ENCODE data around the gene TRIM50.
"Not testable (repeated sequence)": the region's sequence is repeated elsewhere in the genome, so short reads cannot be mapped to it uniquely, and the experiment has no call there.

TRIM50 gene

DNA sequence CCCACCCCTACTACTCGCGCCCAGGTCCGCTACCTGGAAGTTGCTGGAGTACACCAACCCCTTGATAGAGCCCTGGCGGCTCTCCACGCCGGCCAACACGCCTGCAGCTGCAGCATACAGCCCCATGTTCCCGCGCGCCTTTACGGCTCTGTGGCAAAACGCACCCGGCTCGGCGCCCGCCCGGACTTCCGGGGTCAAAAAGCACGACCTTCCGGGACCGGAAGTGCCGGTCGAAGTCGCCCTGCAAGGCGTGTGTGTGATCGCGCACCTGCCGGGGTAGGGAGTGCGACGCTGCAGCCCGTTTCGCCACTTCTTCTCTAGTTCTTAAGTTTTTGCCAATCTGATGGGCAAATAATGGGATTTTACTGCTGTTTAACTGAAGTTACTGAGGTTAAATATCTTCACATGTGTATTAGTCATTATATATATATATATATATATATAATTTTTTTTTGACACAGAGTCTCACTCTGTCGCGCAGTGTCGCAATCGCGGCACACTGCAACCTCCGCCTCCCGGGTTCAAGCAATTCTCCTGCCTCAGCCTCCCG, 19.1 kb downstream of the TRIM50 start, which contains the start of gene NSUN5:
Gene NSUN5 (minus strand): TSS at position 162 of the 550 bp plus-strand sequence. CDS start 36 bp downstream, at position 126.
- Histone ChIP-seq H3K4me1 (ENCODE audit: insufficient read depth, low read length, severe bottlenecking) (peaks cover 22% of the 10 kb centered on the region), H3K9ac (ENCODE audit: low read length) (peak within 1 kb of the TSS; percentile 79)

DNA sequence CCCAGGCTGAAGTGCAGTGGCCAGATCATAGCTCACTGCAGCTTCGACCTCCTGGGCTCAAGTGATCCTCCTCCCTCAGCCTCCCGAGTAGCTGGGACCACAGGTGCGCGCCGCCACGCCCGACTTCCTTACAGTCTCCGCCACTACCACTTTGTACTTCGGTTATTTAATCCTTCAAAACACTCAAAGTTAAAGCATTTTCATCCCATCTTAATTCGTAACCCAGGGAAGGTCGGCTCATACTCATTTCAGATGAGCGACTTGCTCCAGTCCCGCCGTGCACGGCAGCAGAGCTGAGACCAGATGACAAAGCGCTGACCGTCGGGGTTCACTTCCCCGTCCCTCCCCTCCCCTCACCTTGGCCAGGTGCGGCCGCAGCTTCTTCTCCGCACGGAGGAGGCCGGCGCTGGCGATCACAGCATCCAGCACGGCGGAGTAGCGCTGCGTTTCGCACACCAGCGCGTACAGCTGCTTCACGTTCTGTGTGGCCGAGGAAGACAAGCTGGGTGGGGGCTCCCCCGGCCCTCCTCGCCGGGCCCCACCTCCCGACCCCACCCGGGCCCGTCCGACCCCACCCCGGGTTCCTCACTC, 19.7 kb downstream of the TRIM50 start:
- Histone ChIP-seq H3K4me3 (ENCODE audit: low read depth, low read length, poor library complexity, severe bottlenecking) (peak overlapping the region; percentile 80), H3K9me2 (ENCODE audit: low read depth, low read length) (no peaks in the 10 kb centered on the region), H3K9me3 (ENCODE audit: low read length) (no peaks in the 10 kb centered on the region; the same call in 1 of the 2 replicates), H3F3A (ENCODE audit: insufficient read depth, low read length) (no peaks in the 10 kb centered on the region), H3K36me3 (ENCODE audit: insufficient read depth, low read length) (peaks cover 43% of the 10 kb centered on the region), H3K79me2 (ENCODE audit: insufficient read depth, low read length) (peaks cover 21% of the 10 kb centered on the region), H4K20me1 (ENCODE audit: insufficient read depth, low read length) (no peaks in the 10 kb centered on the region), H2AFZ (ENCODE audit: low read length) (no peak overlapping the region), H3K4me1 (ENCODE audit: insufficient read depth, low read length, severe bottlenecking) (peaks cover 22% of the 10 kb centered on the region), H3K27me3 (ENCODE audit: insufficient read depth, low read length) (no peaks in the 10 kb centered on the region), H3K9ac (ENCODE audit: low read length) (peak overlapping the region; percentile 79), H3K27ac (ENCODE audit: low read depth, low read length, poor library complexity, severe bottlenecking) (peak overlapping the region; percentile 41), H3K4me2 (ENCODE audit: low read length) (peak overlapping the region; percentile 89)
- TF ChIP-seq, protein P1, sequence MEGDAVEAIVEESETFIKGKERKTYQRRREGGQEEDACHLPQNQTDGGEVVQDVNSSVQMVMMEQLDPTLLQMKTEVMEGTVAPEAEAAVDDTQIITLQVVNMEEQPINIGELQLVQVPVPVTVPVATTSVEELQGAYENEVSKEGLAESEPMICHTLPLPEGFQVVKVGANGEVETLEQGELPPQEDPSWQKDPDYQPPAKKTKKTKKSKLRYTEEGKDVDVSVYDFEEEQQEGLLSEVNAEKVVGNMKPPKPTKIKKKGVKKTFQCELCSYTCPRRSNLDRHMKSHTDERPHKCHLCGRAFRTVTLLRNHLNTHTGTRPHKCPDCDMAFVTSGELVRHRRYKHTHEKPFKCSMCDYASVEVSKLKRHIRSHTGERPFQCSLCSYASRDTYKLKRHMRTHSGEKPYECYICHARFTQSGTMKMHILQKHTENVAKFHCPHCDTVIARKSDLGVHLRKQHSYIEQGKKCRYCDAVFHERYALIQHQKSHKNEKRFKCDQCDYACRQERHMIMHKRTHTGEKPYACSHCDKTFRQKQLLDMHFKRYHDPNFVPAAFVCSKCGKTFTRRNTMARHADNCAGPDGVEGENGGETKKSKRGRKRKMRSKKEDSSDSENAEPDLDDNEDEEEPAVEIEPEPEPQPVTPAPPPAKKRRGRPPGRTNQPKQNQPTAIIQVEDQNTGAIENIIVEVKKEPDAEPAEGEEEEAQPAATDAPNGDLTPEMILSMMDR (IDR thresholded peaks at IDR 0.05; ENCODE audit: low read length), result no peak
- TF ChIP-seq EZH2 (IDR thresholded peaks at IDR 0.05; ENCODE audit: borderline replicate concordance, low read length), result no peak

More for the DNA sequence above, 19.1 kb downstream of the TRIM50 start, which contains the start of gene NSUN5:
- Histone ChIP-seq H3K36me3 (ENCODE audit: insufficient read depth, low read length) (peaks cover 37% of the 10 kb centered on the region), H4K20me1 (ENCODE audit: insufficient read depth, low read length) (no peaks in the 10 kb centered on the region), H3K9me3 (ENCODE audit: low read length) (no peaks in the 10 kb centered on the region; the same call in 1 of the 2 replicates), H3K27me3 (ENCODE audit: insufficient read depth, low read length) (no peaks in the 10 kb centered on the region), H3K27ac (ENCODE audit: low read depth, low read length, poor library complexity, severe bottlenecking) (peak within 1 kb of the TSS; percentile 41), H3K4me3 (ENCODE audit: low read depth, low read length, poor library complexity, severe bottlenecking) (peak within 1 kb of the TSS; percentile 80), H3K79me2 (ENCODE audit: insufficient read depth, low read length) (peaks cover 21% of the 10 kb centered on the region), H2AFZ (ENCODE audit: low read length) (no peak within 1 kb of the TSS), H3K4me2 (ENCODE audit: low read length) (peak within 1 kb of the TSS; percentile 89), H3F3A (ENCODE audit: insufficient read depth, low read length) (no peaks in the 10 kb centered on the region), H3K9me2 (ENCODE audit: low read depth, low read length) (no peaks in the 10 kb centered on the region)
- TF ChIP-seq, protein P1 (IDR thresholded peaks at IDR 0.05; ENCODE audit: low read length), result no peak
- TF ChIP-seq EZH2 (IDR thresholded peaks at IDR 0.05; ENCODE audit: borderline replicate concordance, low read length), result no peak

DNA sequence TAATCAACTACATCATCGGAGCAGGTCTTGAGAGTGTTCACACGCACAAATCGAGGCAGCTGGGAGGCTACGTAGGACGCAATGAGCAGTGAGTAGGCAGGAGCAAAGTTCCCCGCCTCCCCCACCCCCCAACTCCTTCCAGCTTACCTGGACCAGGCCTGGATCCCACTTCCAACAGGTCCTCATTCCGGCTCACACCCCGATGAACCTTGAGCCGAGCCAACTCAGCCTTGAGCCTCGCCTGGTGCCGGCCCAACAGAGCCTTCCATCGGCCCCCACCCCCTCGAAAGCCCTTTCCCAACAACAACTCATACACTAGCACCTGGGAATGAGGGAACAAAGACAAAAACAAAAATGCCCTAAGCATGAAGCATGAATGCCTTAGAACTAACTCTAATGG, 20.4 kb downstream of the TRIM50 start:
- Histone ChIP-seq H3K4me3 (ENCODE audit: low read depth, low read length, poor library complexity, severe bottlenecking) (peak overlapping the region; percentile 80), H4K20me1 (ENCODE audit: insufficient read depth, low read length) (no peaks in the 10 kb centered on the region), H3K4me2 (ENCODE audit: low read length) (peak overlapping the region; percentile 89), H3K27ac (ENCODE audit: low read depth, low read length, poor library complexity, severe bottlenecking) (peak overlapping the region; percentile 41), H3K9me2 (ENCODE audit: low read depth, low read length) (no peaks in the 10 kb centered on the region), H3K4me1 (ENCODE audit: insufficient read depth, low read length, severe bottlenecking) (peaks cover 22% of the 10 kb centered on the region), H2AFZ (ENCODE audit: low read length) (no peak overlapping the region), H3K79me2 (ENCODE audit: insufficient read depth, low read length) (peaks cover 21% of the 10 kb centered on the region), H3K9me3 (ENCODE audit: low read length) (no peaks in the 10 kb centered on the region; the same call in 1 of the 2 replicates), H3F3A (ENCODE audit: insufficient read depth, low read length) (no peaks in the 10 kb centered on the region), H3K9ac (ENCODE audit: low read length) (peak overlapping the region; percentile 79), H3K27me3 (ENCODE audit: insufficient read depth, low read length) (no peaks in the 10 kb centered on the region), H3K36me3 (ENCODE audit: insufficient read depth, low read length) (peaks cover 48% of the 10 kb centered on the region)
- TF ChIP-seq, protein P1 (IDR thresholded peaks at IDR 0.05; ENCODE audit: low read length), result no peak
- no peak for TF ChIP-seq EZH2 (IDR thresholded peaks at IDR 0.05; ENCODE audit: borderline replicate concordance, low read length)

DNA sequence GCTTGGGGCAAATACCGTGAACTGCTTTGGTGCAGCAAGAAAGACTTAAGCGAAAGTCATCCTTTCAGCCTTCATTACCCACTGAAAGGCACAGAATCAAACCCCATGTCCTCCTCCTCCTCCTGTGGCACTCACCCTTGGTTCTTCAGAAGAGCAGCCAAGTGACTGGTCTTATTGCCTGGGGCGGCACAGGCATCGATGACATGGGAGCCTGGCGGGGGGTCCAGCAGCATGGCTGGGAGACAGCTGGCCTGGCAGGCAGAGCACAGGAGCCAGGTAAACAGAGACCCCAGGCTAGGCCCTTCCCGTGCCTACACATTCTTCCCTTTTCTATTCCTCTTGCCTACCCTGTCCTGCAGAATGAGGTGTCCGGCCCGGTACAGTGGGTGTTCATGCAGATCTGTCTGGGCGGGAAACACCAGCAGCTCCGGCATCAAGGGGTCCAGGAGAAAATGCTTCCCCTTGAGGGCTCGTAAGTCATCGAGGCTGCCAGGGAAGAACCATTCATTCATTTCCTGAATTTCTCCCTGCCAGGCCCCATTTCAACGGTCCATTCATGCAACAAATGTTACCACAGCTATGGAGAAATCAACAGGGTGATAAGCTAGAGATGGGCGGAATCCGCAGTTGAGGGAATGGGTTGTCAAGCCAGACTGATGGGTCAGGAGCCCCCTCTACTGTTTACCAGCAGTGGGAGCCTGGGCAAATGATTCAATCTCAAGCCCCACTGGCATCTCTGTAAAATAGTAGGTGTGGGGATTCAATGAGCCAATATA, 23.1 kb downstream of the TRIM50 start:
- Histone ChIP-seq H3K79me2 (ENCODE audit: insufficient read depth, low read length) (peaks cover 21% of the 10 kb centered on the region), H3K36me3 (ENCODE audit: insufficient read depth, low read length) (peaks cover 48% of the 10 kb centered on the region), H3K4me1 (ENCODE audit: insufficient read depth, low read length, severe bottlenecking) (peaks cover 22% of the 10 kb centered on the region)
- H3K4me2 ChIP-seq (ENCODE audit: low read length); H3K9me2 ChIP-seq (ENCODE audit: low read depth, low read length); H3K4me3 ChIP-seq (ENCODE audit: low read depth, low read length, poor library complexity, severe bottlenecking); H3K9me3 ChIP-seq (ENCODE audit: low read length); H4K20me1 ChIP-seq (ENCODE audit: insufficient read depth, low read length); H3F3A ChIP-seq (ENCODE audit: insufficient read depth, low read length); H2AFZ ChIP-seq (ENCODE audit: low read length); H3K27me3 ChIP-seq (ENCODE audit: insufficient read depth, low read length); H3K27ac ChIP-seq (ENCODE audit: low read depth, low read length, poor library complexity, severe bottlenecking); H3K9ac ChIP-seq (ENCODE audit: low read length): not testable (repeated sequence)
